Measurements from ENCODE around the gene USP21. TPM values are rescaled to one million over a fixed set of nuclear protein-coding genes. Genes with fewer than 3 reads are reported as not detected.
A peak's percentile ranks its signal among the peaks of the same experiment; 100 is the strongest.

Gene USP21
- total and polyA plus RNA-seq, 9 of the 15 experiments (the other 6 are each of a cell fraction or from before 2014, with no cell fraction given), result 4.9 to 52.4 (median 21.6) TPM

- TF ChIP-seq MYBL2 (IDR thresholded peaks at IDR 0.05; ENCODE audit: low read depth) (no peak), MYBL2 (CRISPR knock-in tag; IDR thresholded peaks at IDR 0.05; ENCODE audit: borderline replicate concordance) (no peak), ZNF398 (CRISPR knock-in tag; IDR thresholded peaks at IDR 0.05) (no peak), JUND (IDR thresholded peaks at IDR 0.05; ENCODE audit: borderline replicate concordance, low read depth, low read length) (no peak; the same call in 1 of the 2 replicates), JUND (tag; IDR thresholded peaks at IDR 0.05; ENCODE audit: borderline replicate concordance, low read depth, low read length) (no peak; the same call in 2 of the 3 replicates), ZBTB9 (CRISPR knock-in tag; IDR thresholded peaks at IDR 0.05) (0 out of 2 replicates have a peak, but pooled peaks have one; percentile 24), ZNF217 (CRISPR knock-in tag; IDR thresholded peaks at IDR 0.05) (no peak), RCOR1 (IDR thresholded peaks at IDR 0.05; ENCODE audit: borderline replicate concordance in 1 of 2, low read depth in 2 of 2, low read length in 2 of 2) (peak in 1 of 2 experiments; percentile 49; a peak in 1 of 4 replicates), ZNF511 (CRISPR knock-in tag; IDR thresholded peaks at IDR 0.05) (no peak), TRIM28 (IDR thresholded peaks at IDR 0.05) (no peak), HDGF (IDR thresholded peaks at IDR 0.05) (no peak), IRF9 (tag; IDR thresholded peaks at IDR 0.05) (no peak), XRCC5 (IDR thresholded peaks at IDR 0.05; ENCODE audit: low read depth, low read length) (peak; percentile 83; the same call in 1 of the 2 replicates), EZH2 (IDR thresholded peaks at IDR 0.05; ENCODE audit: borderline replicate concordance, low read depth, low read length) (no peak), TSHZ1 (CRISPR knock-in tag; IDR thresholded peaks at IDR 0.05) (no peak), RBFOX2 (IDR thresholded peaks at IDR 0.05; ENCODE audit: low read depth, low read length) (0 out of 2 replicates have a peak, but pooled peaks have one; percentile 4), GTF2A2 (tag; IDR thresholded peaks at IDR 0.05) (no peak), POLR3G (IDR thresholded peaks at IDR 0.05; ENCODE audit: extremely low read depth, insufficient read length, insufficient replicate concordance) (no peak)
These were observed 50.6 kb downstream of the USP21 start (continued) for GRCh38 chr1:161209790-161210409.
